T47D (cell line): ENCODE results near the gene TMEM272.

Experiments
- DNase-seq, 2 experiments: peaks; one replicate each; pipeline versions ENCODE4 v3.0.0 to v3.0.0-alpha.2; 2011 to 2012; ENCODE audit warnings: low read depth in 1 of 2, low spot score in 1 of 2
- JUND ChIP-seq: IDR thresholded peaks from 2 replicates; pipeline ENCODE4 v1.6.1; 2012; ENCODE audit warnings: low read depth
- in situ Hi-C: cut with HindIII; loops from 2 replicates; pipeline ENCODE4 v1.10.0; 2016; ENCODE audit warnings: low sequenced_read_pairs, low pct_unique_long_range_greater_than_20kb

Gene TMEM272

GRCh38 chr13:51818781-51819511 lies 26.0 kb downstream of the TMEM272 start:
- TF ChIP-seq JUND = no peak
- DNase-seq = no peak
- in situ Hi-C loops = no loop called here

- no peak for TF ChIP-seq JUND
- no peak for DNase-seq
- in situ Hi-C loops = no loop called here
These were observed 26.7 kb downstream of the TMEM272 start for GRCh38 chr13:51818276-51818675.

- in situ Hi-C loops = no loop called here
- DNase-seq = no peak
- TF ChIP-seq JUND = no peak
These were observed 27.3 kb downstream of the TMEM272 start for GRCh38 chr13:51817717-51818116.

- TF ChIP-seq JUND = no peak
- in situ Hi-C loops = no loop called here
- DNase-seq = peak in 1 of 2 experiments; percentile 39
These were observed 28.2 kb downstream of the TMEM272 start for GRCh38 chr13:51816604-51817249.

GRCh38 chr13:51815848-51816247 lies 29.1 kb downstream of the TMEM272 start:
- DNase-seq = peak in 1 of 2 experiments; percentile 52
- in situ Hi-C loops = no loop called here
- no peak for TF ChIP-seq JUND

GRCh38 chr13:51814825-51815650 lies 29.9 kb downstream of the TMEM272 start:
- DNase-seq = peak in 1 of 2 experiments; percentile 74
- TF ChIP-seq JUND = no peak
- in situ Hi-C loops = no loop called here

GRCh38 chr13:51814071-51814470 lies 30.9 kb downstream of the TMEM272 start:
- DNase-seq = no peak
- in situ Hi-C loops = no loop called here
- TF ChIP-seq JUND = no peak

- no peak for TF ChIP-seq JUND
- no peak for DNase-seq
- in situ Hi-C loops = no loop called here
These were observed 33.0 kb downstream of the TMEM272 start for GRCh38 chr13:51811920-51812451.

- no peak for TF ChIP-seq JUND
- in situ Hi-C loops = no loop called here
- no peak for DNase-seq
These were observed 33.9 kb downstream of the TMEM272 start for GRCh38 chr13:51811046-51811445.

- no peak for TF ChIP-seq JUND
- DNase-seq = no peak
- in situ Hi-C loops = no loop called here
These were observed 36.2 kb downstream of the TMEM272 start for GRCh38 chr13:51808811-51809210.

GRCh38 chr13:51807041-51807440 lies 37.9 kb downstream of the TMEM272 start:
- in situ Hi-C loops = no loop called here
- no peak for TF ChIP-seq JUND
- DNase-seq = no peak

- no peak for DNase-seq
- in situ Hi-C loops = no loop called here
- no peak for TF ChIP-seq JUND
These were observed 38.4 kb downstream of the TMEM272 start for GRCh38 chr13:51806566-51806965.
